ENCODE data around the gene NUMBL. TPM values are rescaled to one million over a fixed set of nuclear protein-coding genes. Genes with fewer than 3 reads are reported as not detected.

NUMBL gene
- total and polyA plus RNA-seq, 8 donors, result 10.1 to 254 (median 18.7) TPM

DNA sequence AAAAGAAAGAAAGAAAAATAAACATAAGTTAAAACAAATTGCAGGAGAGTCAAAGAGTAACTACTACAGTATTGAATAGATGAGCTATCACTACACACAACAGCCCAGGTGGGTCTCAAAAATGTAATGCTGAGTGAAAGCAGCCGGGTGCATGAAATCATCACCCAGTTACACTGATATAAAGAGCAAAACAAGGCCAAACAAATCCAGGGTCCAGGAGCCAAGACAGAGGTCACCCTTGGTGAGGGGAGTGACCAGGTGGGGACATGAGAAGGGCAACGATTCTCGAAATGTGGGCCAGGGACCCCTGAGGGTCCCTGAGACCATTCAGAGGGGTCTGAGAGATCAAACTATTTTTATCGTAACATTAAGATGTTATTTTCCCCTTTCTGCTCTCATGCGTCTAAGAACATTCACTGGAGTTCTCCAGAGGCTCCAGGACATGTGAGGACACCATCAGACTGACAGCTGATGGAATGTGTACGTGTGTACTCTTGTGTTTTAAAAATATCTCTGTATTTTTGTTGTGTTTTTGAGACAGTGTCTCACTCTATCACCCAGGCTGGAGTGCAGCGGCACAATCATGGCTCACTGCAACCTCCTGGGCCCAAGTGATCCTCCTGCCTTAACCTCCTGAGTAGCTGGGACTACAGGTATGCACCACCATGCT, 15.6 kb upstream of the NUMBL start:
- WGBS, 5 donors, result 86 to 94% (median 88%) methylated on average over 7 of the region's 7 CpGs
- intact Hi-C loops (cut with DNase I; ENCODE audit: low total_unique reads), result no loop called here
- no peak for DNase-seq
- peaks cover 0 to 6% (median 0%) of the 10 kb centered on the region in 4 donors for H3K4me1 ChIP-seq
- H3K4me3 ChIP-seq, result no peak overlapping the region
- TF ChIP-seq, protein P1, sequence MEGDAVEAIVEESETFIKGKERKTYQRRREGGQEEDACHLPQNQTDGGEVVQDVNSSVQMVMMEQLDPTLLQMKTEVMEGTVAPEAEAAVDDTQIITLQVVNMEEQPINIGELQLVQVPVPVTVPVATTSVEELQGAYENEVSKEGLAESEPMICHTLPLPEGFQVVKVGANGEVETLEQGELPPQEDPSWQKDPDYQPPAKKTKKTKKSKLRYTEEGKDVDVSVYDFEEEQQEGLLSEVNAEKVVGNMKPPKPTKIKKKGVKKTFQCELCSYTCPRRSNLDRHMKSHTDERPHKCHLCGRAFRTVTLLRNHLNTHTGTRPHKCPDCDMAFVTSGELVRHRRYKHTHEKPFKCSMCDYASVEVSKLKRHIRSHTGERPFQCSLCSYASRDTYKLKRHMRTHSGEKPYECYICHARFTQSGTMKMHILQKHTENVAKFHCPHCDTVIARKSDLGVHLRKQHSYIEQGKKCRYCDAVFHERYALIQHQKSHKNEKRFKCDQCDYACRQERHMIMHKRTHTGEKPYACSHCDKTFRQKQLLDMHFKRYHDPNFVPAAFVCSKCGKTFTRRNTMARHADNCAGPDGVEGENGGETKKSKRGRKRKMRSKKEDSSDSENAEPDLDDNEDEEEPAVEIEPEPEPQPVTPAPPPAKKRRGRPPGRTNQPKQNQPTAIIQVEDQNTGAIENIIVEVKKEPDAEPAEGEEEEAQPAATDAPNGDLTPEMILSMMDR (IDR thresholded peaks at IDR 0.05), result no peak
- no peaks in the 10 kb centered on the region for H3K9me3 ChIP-seq
- H3K36me3 ChIP-seq, result peaks cover 52 to 99% (median 97%) of the 10 kb centered on the region in 4 donors
- H3K27ac ChIP-seq, result no peak overlapping the region
- H3K27me3 ChIP-seq, result no peaks in the 10 kb centered on the region

DNA sequence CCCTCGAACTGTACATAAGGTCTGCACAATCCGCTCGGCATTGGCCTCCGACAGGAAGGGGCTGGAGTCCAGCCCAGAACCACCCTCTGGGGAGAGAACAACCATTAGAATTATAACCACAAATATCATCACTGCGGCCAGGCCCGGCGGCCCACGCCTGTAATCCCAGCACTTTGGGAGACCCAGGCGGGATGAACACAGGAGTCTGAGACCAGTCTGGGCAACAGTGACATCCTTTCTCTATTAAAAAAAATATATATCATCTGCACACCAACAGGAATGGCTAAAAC, 14.9 kb upstream of the NUMBL start:
- DNase-seq, result peak in 1 of 2 donors; percentile 37
- intact Hi-C loops (cut with DNase I; ENCODE audit: low total_unique reads), result no loop called here
- WGBS, 5 donors, result 80 to 95% (median 94%) methylated on average over 9 of the region's 9 CpGs
- Histone ChIP-seq H3K9me3 (no peaks in the 10 kb centered on the region), H3K4me1 (peaks cover 0 to 6% (median 0%) of the 10 kb centered on the region in 4 donors), H3K27me3 (no peaks in the 10 kb centered on the region), H3K4me3 (no peak overlapping the region), H3K36me3 (peaks cover 53 to 99% (median 96%) of the 10 kb centered on the region in 4 donors), H3K27ac (no peak overlapping the region)
- TF ChIP-seq POLR2A (IDR thresholded peaks at IDR 0.05) (no peak), POLR2AphosphoS5 (IDR thresholded peaks at IDR 0.05) (no peak)
- TF ChIP-seq, protein P1 (IDR thresholded peaks at IDR 0.05), result no peak

DNA sequence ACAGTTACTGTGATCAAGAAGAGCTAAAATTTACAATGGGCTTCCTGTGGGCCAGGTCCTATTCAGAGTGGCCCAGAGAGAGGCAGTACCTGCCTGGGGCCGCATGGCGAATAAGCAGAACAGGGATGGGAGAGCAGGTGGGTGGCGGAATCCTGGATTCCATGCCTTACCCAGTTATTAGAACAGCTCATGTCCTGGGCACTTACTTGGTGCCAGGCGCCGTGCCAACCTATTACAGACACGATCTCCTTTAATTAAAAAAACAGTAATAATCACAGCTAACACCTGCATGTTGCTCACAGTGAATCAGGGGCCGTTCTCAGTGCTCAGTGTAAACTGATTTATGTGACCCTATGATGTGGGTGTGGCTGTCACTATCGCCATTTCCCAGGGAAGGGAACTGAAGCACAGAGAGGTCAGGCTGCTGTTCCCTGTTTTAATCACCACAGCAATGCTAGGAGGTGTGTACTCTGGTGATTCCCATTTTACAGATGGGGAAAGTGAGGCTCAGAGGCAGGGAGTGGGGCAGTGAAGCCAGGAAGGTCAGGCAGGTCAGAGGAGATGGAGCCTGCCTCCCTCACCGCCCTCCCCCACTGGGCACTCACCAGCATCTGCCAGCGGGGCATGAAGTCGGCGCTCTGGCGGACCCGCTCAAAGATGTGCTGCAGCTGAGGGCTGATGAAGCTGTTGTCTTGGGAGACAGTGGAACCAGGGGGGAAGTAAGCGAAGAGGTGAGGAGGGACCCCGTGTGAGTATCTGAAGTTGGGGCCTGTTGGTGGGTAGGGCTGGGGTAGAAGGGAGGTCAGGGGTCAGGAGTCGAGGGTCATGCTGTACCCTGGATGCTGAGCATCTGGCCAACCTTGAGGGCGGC, 14.3 kb upstream of the NUMBL start:
- TF ChIP-seq EP300 (IDR thresholded peaks at IDR 0.05) (no peak), POLR2A (IDR thresholded peaks at IDR 0.05) (no peak), POLR2AphosphoS5 (IDR thresholded peaks at IDR 0.05) (no peak)
- TF ChIP-seq, protein P1 (IDR thresholded peaks at IDR 0.05), result no peak
- Histone ChIP-seq H3K9me3 (no peaks in the 10 kb centered on the region), H3K27me3 (no peaks in the 10 kb centered on the region), H3K4me3 (no peak overlapping the region), H3K27ac (no peak overlapping the region), H3K4me1 (peaks cover 0 to 6% (median 0%) of the 10 kb centered on the region in 4 donors), H3K36me3 (peaks cover 56 to 99% (median 96%) of the 10 kb centered on the region in 4 donors)
- intact Hi-C loops (cut with DNase I; ENCODE audit: low total_unique reads), result no loop called here
- WGBS, 5 donors, result 87 to 92% (median 90%) methylated on average over 18 of the region's 18 CpGs
- DNase-seq, result no peak

DNA sequence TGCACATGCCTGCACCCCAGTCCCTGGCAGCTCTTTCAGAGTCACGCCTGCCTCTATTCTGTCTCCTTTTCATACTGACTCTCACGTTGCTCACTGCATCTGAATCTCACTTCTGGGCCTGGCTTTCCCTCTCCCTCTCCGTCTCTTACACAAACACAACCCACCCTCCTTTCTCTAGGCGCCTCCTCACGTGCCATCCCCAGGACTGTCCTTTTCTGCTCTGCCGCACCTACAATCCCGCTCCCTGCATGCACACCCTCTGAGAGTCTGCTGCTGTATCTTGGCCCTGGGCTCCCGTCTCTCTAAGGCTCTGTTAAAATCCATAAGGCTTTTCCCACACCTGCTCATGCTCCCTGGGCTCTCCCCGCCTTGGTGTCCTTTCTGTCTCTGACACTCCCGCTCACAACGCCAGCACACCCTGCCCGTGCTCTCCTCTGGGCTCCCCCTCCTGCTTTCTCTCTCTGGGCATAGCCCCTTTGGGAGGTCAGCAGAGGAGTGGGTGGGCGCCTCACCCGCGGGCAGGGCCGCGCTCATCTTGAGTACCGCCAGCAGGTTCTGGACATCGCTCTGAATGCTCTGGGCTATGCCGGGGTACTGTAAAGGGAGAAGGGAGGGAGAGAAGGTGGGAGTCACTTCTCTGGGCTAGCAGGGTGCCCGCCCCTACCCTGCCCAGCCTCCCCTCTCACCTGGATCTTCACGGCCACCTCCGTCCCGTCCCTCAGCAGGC, 12.7 kb upstream of the NUMBL start:
- TF ChIP-seq, protein P1 (IDR thresholded peaks at IDR 0.05), result no peak
- TF ChIP-seq EP300 (IDR thresholded peaks at IDR 0.05), result no peak
- TF ChIP-seq POLR2AphosphoS5 (IDR thresholded peaks at IDR 0.05), result no peak
- H3K4me3 ChIP-seq, result no peak overlapping the region
- intact Hi-C loops (cut with DNase I; ENCODE audit: low total_unique reads), result no loop called here
- H3K27ac ChIP-seq, result peak overlapping the region in 2 of 5 donors; percentile 10 to 30
- peaks cover 47 to 99% (median 95%) of the 10 kb centered on the region in 4 donors for H3K36me3 ChIP-seq
- peaks cover 0 to 6% (median 0%) of the 10 kb centered on the region in 4 donors for H3K4me1 ChIP-seq
- DNase-seq, result no peak
- H3K9me3 ChIP-seq, result no peaks in the 10 kb centered on the region
- WGBS, 5 donors, result 87 to 92% (median 90%) methylated on average over 24 of the region's 24 CpGs
- H3K27me3 ChIP-seq, result no peaks in the 10 kb centered on the region
